ENCODE results near the gene PBOV1.

The PBOV1 gene

GRCh38 chr6:138196122-138196738 lies 22.1 kb downstream of the PBOV1 start:
- CTCF ChIA-PET = interaction anchor here (2.0 kb wide), 1 partner anchor 10 kb away, joined by 5 read pairs; no protein-coding TSS in a partner anchor
- POLR2A ChIA-PET = no interaction called here
- no peak for TF ChIP-seq CTCF (IDR thresholded peaks at IDR 0.05; ENCODE audit: control extremely low read depth, extremely low read depth, low read depth, missing control alignments)
- DNase-seq (ENCODE audit: extremely low spot score) = no peak

- no peak for TF ChIP-seq CTCF (IDR thresholded peaks at IDR 0.05; ENCODE audit: control extremely low read depth, extremely low read depth, low read depth, missing control alignments)
- ChIA-PET POLR2A (no interaction called here), CTCF (no interaction called here)
- DNase-seq (ENCODE audit: extremely low spot score) = no peak
Measured at GRCh38 chr6:138194287-138194686, 24.0 kb downstream of the PBOV1 start.

GRCh38 chr6:138188278-138188941 lies 29.9 kb downstream of the PBOV1 start:
- no peak for TF ChIP-seq CTCF (IDR thresholded peaks at IDR 0.05; ENCODE audit: control extremely low read depth, extremely low read depth, low read depth, missing control alignments)
- CTCF ChIA-PET = interaction anchor here (1.1 to 2.0 kb wide), 3 partner anchors 10 to 43 kb away, joined by 3 to 6 read pairs (median 5); no protein-coding TSS in a partner anchor
- POLR2A ChIA-PET = no interaction called here
- DNase-seq (ENCODE audit: extremely low spot score) = no peak

- TF ChIP-seq CTCF (IDR thresholded peaks at IDR 0.05; ENCODE audit: control extremely low read depth, extremely low read depth, low read depth, missing control alignments) = no peak
- no peak for DNase-seq (ENCODE audit: extremely low spot score)
- ChIA-PET POLR2A (no interaction called here), CTCF (interaction anchor here (1.0 to 2.0 kb wide), 2 partner anchors 9 to 18 kb away, joined by 5 to 6 read pairs; no protein-coding TSS in a partner anchor)
Measured at GRCh38 chr6:138187156-138187555, 31.1 kb downstream of the PBOV1 start.

- no peak for DNase-seq (ENCODE audit: extremely low spot score)
- no peak for TF ChIP-seq CTCF (IDR thresholded peaks at IDR 0.05; ENCODE audit: control extremely low read depth, extremely low read depth, low read depth, missing control alignments)
- ChIA-PET POLR2A (no interaction called here), CTCF (interaction anchor here (2.7 kb wide), 1 partner anchor 21 kb away, joined by 8 read pairs; no protein-coding TSS in a partner anchor)
Measured at GRCh38 chr6:138184230-138184629, 34.1 kb downstream of the PBOV1 start.

- POLR2A ChIA-PET = no interaction called here
- CTCF ChIA-PET = interaction anchor here (2.7 kb wide), 1 partner anchor 21 kb away, joined by 8 read pairs; no protein-coding TSS in a partner anchor
- DNase-seq (ENCODE audit: extremely low spot score) = no peak
- TF ChIP-seq CTCF (IDR thresholded peaks at IDR 0.05; ENCODE audit: control extremely low read depth, extremely low read depth, low read depth, missing control alignments) = no peak
Measured at GRCh38 chr6:138183790-138184134, 34.5 kb downstream of the PBOV1 start.
